ENCODE measurements around the gene BARX2.

The BARX2 gene

DNA sequence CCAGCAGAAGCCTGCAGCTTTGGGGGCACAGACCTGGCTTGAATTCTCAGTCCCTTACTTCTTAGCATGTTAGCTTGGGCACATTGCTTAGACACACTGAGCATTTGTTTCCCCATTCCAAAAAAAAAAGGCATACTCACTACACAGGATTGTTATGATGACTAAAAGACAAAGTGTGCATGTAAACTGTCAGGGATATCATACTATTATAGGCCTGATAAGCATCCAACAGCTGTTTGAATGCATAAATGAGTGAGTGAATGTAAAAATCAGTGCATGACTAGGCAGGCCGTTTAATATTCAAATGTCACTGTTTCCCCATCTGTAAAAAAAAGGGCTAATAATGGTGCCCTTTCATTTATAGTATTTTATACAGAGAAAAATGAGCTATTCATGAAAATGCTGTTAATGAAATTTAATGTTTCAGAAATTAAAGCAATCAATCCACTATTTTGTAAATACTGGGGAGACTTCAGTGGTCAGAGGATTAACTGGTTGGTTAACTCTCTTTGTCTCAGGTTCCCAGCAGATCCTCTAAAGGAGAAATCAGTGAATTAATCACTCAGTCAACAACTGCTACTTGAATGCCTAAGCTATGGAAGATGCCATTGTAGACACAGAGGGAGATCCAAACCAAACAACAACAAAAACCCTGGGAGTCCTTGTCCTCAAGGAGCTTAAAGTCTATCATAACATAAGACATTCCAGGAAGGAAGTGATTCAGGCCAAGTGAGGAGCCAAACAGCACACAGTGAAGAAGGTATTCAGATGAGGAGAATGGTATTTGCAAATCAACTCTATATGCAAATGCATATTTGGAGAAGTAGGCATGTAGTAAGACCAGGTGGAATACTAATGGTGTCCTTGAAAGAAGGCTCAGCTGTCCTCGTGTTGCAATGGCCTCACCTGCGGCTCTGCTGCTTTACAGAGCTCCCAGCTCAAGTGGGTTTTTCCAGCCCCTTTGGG is 26.8 kb downstream of the BARX2 start:
- no peak for DNase-seq (ENCODE audit: low read depth in 2 of 2)

DNA sequence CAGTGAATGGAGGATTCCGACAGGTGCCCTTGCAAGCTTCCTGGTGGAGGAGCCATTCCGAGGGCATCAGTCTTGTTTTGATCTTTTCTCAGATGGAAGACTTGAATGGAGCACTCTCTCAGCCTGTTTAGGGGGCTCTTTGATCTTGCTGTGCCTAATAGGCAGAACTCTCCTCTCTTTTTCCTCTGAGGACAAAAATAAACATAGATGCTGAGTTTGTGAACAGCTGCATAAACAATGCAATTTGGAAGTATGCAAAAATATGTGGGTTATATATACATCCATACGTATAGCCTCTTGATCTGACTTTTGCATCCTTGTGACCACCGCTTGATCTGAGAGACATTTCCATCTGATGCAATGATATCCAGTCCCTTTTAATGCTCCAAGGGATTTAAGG is 29.1 kb downstream of the BARX2 start:
- no peak for DNase-seq (ENCODE audit: low read depth in 2 of 2)

DNA sequence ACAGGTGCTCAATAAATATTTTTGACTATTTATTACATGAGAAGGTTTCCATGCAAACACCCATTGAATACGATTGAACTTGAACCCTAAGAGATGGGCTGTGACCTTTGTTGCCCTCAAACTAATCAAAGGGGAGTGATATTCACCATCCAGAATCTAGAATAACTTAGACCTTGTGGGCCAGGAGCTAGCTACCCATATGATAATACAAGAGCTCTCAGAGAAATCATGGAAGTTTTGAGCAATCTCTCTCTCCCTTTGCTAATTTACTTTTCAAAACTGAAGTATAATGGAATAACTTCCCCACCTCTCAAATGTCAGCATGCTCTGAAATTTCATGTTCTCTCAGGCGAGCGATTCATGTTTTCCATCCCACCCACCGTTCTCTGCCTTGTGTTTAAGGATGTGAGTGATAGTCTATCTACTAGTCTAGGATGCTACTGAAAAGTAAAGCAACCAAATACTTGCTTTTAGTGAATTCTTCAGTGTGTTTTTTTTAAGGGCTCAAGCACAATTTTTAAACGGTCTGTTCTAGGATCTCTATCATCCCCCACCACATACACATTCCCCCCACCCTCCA is 33.3 kb downstream of the BARX2 start:
- no peak for DNase-seq (ENCODE audit: low read depth in 2 of 2)

DNA sequence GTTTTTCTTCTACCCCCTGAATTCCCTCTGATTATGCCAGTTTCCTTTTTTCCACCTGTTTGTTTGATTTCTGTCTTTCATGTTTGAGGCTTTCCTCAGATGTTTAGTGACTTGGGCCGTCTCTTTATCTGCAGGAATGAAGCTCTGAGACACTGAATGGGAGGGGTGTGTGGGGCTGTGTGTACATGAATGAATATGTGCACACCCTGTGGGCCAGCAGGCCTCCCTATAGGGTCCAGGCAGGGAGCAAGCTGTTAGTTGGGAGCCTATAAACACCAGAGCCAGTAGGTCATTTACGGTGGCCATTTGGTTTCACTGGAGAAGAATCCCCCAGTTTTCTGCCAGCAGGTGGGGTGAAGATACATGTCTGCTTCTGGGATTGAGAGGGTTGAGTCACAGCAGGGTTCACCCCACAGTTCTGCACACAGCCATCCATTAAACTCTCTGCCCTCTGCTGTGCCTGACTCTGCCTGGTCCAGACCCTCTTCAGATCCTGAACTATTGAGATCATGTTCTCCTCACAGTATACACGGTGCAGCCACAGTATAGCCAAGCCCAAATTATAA is 34.8 kb downstream of the BARX2 start:
- no peak for DNase-seq (ENCODE audit: low read depth in 2 of 2)

DNA sequence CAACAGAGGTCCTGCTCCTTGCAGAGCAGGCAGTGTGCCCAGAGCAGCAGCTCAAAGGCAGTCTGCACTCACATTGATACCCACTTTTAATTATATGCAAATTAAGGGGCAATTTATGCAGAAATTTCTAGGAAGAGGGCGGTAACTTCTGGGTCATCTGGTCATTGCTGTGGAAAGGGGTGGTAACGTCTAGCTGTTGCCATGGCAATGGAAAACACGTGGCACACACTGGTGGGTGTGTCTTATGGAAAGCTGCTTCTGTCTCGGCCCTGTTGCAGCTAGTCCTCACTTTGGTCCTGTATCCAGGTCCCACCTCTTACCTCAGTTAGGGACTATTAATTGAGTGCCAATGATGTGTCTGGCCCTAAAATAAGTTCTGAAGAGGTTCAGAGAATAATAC is 36.8 kb downstream of the BARX2 start:
- DNase-seq (ENCODE audit: low read depth in 2 of 2): no peak

DNA sequence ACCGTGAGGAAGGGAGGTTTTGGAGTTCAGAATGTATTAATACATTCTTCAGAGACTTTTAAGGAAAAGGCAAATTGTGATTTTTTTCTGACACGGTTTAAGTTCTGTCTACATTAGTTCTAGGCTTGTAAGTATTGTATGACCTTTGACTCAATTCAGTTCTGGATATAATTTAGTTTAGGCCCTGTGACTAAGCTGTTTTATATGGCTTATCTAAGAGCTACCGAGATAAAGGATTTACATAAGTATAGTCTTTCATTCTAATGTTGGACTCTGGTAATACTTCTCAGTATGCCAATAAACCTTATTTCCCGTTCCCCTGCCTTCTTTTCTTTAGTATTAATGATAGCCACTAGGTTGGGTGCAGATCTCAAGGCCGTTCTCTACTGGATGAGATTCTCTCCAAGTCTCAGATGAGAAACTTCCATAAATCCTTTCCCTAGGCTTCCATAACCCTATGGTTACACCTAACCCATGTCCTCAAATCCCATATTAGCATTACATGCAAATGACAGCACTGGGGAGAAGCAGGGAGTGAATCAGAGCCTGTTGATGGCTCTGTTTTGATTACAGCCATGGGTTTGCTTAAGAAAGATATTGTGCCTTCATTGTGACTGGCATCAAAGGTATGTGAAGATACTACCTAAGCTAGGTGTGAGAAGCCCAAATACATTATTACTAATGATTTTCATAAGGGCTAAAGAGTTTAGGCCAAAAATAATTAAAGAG is 38.7 kb downstream of the BARX2 start:
- no peak for DNase-seq (ENCODE audit: low read depth in 2 of 2)

DNA sequence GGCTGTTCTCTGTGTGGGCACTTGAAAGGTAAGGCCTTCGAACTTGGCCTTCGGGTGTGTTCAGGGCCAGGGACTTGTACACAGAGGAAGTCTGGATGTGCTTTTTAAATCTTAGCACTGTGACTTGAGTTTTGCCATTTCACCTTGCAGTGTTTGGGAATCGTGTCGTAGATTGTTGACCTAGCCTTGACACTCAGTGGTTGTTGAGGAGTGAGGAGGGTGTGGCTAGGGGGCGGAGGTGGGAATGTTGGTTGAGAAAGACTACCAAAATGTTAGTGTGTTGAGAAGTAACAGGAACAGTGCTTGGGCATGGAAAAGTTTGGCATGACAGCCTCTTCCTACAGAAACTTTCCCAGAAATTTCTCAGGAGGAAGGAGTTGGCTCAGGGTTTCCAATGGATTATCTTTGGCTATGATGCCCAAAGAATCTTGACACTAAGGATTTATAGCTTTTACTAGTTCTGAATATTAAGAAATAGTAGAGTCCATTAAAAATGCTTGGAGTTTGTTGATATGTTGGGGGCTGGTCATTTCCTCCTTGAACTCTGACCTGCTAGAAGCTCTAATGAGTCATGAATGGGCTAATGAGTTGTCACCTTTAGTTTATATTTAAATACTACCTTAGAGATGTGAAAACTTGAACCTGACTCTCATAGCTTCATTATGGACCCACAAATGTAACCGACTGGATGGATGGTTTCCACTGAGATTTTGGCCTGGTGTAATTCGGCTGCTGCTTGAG is 40.6 kb downstream of the BARX2 start:
- no peak for DNase-seq (ENCODE audit: low read depth in 2 of 2)

DNA sequence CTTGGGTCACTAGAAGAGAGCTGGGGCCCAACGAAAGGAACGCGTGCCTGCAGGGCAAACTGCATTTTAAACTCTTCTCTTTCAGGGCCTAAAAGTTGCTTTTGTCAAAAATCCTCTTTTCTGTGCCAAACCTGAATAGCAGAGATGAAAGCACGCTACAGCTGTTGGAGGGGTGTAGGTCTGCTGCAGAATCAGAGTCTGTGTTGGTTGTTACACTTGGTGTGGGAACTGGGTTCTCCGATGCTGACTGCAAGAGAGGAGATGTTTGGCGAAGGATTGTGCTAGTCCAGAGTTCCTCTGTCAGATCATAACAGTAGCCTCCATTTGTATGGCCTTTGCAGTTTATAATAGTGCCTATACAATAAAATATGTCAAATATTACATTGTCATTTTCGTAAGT is 41.8 kb downstream of the BARX2 start:
- no peak for DNase-seq (ENCODE audit: low read depth in 2 of 2)

DNA sequence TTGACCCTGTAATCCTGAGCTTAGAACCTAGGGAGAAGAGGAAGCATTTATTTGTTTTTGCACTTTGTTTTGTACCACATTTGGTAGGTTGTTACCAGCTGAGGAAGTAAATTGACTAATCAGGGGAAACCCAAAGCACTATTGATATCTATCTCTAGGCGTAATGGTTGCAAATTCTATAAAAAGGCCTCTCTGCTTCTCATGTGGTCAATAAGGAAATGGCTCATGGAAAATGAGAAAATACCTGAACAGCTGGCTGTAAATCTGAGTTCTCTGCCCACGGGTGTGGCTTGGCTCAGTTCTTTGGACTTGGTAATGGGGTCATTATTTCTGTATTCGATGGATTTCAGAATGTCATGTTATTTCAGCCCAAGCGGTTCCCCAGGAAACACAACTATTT is 42.4 kb downstream of the BARX2 start:
- no peak for DNase-seq (ENCODE audit: low read depth in 2 of 2)

DNA sequence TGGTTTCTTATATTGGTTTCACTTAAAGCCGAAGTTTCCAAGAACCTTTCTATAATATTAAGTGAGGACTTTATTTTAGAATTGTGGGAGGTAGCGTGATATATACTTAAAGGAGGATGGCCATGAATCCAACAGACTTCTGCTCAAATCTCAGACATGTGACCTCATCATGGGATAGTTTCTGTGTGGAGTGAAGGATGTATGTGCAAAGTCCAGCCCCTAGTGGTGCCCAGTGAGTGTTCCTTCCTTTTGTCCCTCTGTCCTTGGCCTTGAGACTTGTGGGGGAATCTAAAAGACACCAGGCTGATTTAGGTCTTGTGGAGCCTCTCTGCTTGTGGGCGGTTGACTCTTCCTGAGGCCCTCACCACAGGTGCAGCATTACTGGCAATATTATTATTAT is 43.7 kb downstream of the BARX2 start:
- no peak for DNase-seq (ENCODE audit: low read depth in 2 of 2)

DNA sequence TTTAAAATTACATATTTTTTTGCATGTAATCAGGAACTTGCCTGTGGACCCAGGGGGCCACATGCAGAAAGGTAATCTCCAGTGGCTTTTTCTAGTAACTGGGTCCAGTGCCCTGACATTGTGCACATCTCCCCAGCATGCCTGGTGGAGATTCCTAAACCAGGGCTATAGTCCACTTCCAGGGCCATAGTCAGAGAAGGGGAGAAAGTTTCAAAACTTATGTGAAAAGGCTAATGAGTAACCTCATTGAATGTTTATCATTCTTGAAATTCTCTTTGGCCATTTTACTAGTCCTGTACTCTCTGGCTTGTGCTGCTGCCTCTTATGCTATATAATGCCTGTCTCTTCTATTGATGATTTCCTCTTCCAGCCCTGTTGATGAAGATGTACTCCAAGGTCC is 47.8 kb downstream of the BARX2 start:
- DNase-seq (ENCODE audit: low read depth in 2 of 2): no peak

DNA sequence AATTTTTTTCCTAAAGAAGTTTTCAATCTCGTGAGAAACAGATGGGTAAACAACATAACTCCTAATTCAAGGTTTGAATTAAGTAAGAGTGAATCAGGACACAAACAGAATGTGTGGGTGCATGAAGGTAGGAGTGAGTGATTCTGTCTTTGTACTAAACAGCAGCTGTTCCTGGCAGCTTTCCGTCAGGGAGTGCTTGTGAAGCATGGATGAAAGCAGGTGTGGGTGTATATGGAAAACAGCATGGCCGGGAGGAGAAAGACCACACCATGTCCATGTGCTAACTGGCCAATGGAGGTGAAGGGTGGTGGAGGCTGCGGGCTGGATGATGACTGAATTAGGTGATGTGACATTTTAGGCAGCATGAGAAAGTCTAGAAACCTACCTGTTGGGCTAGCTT is 49.6 kb downstream of the BARX2 start:
- no peak for DNase-seq (ENCODE audit: low read depth in 2 of 2)

DNA sequence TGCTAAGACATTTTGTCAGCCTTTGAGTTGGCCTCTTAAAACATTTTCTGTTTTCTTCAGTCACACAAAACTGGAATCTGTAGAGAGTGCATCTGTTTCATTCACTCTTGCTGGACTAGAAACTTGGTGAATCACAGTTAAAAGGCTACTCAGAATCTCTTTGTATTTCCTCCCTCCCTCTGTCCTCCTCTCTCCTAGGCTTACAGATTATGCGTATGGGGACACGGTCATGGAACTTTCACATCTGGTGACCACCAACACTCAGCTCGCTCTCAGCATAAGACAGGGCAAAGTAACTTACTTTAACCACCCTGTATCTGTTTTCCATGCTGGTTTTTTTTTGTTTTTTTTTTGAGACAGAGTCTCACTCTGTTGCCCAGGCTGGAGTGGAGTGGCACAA is 50.4 kb downstream of the BARX2 start:
- no peak for DNase-seq (ENCODE audit: low read depth in 2 of 2)

DNA sequence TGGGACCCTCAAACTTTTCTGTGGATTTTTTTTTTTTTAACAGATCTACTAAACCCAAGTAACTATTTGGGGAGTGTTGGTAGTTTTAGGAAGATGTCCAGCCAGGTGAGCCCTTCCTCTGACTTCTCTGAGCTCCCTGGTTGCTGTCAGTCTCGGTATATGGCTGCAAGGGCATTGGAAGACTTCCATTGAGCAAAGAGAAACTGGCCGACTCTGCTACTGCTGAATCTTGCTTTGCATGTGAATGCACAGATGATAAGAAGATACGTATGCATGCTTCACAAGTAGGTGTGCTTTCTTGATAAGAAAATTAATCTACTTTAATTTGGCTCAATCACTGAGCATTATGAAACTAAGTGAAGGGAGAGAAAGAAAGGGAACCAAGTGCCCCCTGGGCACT is 51.1 kb downstream of the BARX2 start:
- DNase-seq (ENCODE audit: low read depth in 2 of 2): no peak

DNA sequence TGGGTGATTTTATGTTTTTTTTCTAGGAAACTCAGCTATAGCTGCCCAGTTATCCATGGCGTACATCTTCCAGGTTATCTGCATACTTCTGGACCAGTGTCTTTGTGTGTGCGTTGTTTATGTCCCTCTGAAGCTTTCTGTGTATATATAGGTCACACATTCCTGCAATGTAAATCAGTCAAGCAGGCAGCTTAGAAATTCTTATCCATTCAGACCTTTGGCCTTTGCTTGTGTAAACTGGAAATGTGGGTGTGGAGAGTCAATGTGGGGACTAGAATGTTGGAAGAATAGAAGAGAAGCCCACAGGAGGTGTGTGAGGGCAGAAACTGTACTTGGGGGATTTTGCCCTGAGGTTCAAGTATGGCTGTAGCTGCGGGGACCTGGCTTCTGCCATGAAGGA is 51.7 kb downstream of the BARX2 start:
- no peak for DNase-seq (ENCODE audit: low read depth in 2 of 2)

DNA sequence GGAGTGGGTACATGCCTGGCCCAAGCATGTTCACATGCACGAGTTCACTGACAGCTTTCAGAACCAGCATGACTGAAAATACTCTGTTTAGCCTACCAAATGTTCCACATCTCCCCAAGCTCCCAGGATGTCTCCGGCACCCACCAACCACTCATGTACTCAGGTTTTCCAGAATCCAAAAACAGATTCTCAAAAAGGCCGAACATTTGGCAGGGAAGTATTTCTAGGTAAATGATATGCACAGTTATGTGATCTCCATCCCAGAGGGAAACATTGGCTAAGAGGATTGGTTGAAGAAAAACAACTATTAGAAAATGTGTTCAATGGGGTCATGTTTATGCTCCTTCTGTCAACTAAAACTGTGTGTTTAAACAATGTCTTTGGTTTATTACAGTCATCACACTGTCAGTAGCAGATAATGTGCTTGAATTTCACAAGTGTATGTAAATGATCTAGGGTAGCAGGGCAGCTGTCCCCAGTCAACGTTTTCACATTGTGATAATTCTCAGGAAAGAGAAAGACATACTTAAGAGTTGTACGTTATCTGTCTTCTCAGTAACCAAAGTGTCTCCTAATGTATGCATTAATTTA is 52.3 kb downstream of the BARX2 start:
- DNase-seq (ENCODE audit: low read depth in 2 of 2): no peak

DNA sequence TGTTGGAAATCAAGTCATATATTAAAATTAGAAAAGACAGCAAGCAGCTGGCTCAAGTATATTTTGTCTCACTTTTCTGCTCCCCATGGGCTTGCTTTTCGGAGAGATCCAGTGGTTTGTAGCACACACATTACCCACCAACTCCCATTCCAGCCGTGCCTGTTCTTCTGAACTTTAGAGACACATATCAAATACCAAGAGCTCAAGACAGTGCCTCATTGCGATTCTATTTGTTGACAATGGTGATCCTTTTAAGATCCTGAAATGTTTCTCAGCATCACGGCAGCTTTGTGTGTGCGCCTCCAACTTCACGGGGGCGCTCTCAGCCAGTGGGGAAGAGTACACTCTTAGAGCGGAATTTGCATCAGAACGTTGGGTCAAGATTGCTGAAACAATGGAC is 52.9 kb downstream of the BARX2 start:
- no peak for DNase-seq (ENCODE audit: low read depth in 2 of 2)

DNA sequence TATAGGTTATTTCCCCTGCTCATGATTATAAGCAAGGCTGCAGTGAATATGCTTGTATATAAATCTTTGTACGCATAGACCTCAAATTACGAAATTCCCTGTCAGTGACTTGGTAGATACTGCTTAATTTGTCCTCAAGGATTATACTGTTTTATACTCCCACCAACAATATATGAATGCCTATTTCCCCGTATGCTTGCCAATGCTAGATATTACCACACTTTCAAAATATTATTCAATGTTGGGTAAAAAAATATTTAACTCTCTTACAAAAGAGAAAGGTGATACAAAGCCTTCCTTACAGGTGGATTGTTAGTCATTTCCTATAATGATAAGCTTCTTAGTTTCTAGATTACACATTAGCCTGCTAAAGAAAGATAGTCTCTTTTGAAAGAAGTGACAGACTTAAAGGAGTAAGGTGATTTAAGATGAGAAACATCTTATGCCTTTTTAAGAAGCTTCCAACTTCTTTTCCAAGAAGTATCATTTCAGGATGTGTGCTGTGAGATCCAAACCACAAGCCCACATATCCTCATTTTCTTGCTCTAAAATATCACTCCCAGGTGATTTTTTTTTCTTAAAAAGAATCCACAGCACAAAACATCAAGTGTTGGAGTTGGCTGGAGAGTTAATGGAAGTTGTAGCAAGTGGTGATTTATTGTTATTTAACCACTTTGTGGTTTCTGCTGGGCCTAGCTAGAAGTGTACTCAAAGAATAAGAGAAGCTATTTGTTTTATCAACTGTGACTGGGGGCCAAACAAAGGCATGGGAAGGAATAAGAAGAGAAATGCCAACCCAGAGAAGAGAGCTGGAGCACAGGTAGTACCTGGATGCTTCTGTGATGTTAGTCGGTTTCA is 59.2 kb downstream of the BARX2 start:
- no peak for DNase-seq (ENCODE audit: low read depth in 2 of 2)

DNA sequence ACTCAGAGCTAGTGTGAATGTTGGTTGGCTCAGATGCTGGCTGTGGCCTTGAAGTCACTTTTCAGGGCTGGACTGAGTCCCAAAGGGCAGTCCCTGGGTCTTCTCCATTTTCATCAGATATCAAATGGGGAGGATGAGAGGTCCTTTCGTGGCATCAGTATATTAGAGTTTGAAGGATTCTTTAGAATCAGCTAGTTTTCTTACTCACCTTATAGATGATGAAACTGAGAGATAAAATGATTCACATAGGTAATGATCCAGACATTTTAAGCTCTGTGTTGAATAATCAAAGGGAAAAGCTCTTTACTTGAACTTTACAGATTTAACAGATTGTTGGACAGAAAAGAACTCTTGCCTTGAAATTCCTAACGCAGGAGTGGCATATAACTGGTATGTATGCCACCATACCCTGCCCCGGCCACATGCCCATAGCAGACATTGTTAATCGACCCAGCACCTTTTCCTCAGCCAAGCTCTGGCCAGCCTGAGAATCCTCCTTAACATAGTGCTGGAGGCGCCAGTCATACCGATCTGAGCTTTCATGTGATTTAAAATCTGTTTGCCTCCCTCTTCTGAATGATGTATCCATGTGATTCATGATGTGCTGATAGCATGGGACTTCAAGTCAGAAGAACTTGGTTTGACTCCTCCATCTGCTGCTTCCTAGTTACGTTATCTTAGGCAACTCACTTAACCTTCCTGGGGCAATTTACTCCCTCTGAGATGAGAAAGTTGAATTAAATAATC is 60.0 kb downstream of the BARX2 start:
- DNase-seq (ENCODE audit: low read depth in 2 of 2): no peak

DNA sequence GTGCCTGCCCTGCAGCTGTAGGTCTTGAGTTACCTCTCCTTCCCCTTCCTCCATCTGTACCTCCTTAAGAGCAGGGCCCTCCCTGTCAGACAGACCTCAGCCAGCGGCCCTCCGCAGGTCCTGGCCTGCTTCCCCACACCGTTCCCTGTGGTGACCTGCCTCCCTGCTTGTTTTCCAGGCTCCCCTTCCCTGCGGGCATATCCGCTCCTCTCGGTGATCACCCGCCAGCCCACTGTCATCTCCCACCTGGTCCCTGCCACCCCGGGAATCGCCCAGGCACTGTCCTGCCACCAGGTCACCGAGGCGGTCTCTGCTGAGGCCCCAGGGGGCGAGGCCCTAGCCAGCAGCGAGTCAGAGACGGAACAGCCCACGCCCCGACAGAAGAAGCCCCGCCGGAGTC is 60.9 kb downstream of the BARX2 start:
- DNase-seq (ENCODE audit: low read depth in 2 of 2): no peak

Measured in stimulated activated CD8-positive, alpha-beta memory T cell treated with anti-CD3 and anti-CD28 coated beads, Interleukin-7, amount 100 ng/mL, for 1 hour (primary cell).